Lung (tissue), 12 donors: ENCODE results near the gene INSRR. TPM values are rescaled to one million over a fixed set of nuclear protein-coding genes. Genes with fewer than 3 reads are reported as not detected.

Experiments used
- ATAC-seq: fragments of 200-7000 bp; cut with Tn5 transposase; one replicate; pipeline ENCODE4 v1.9.1; 2020; ENCODE audit warnings: moderate number of reproducible peaks; ENCODE audit not compliant: insufficient read depth, low FRiP score
- DNase-seq, 3 donors: peaks; one replicate each; pipeline ENCODE4 v3.0.0-alpha.2; 2013 to 2017
- H3K27ac ChIP-seq, 2 donors: one replicate each; pipeline ENCODE4 v1.5.1; 2013; ENCODE audit warnings: mild to moderate bottlenecking in 2 of 2, moderate library complexity in 2 of 2, control low read depth in 1 of 2, inconsistent platforms in 1 of 2, low read depth in 1 of 2, low read length in 1 of 2
- H3K27me3 ChIP-seq, 3 donors: one replicate each; pipeline ENCODE4 v1.5.1; 2013; ENCODE audit warnings: low read length in 2 of 3; ENCODE audit not compliant: control insufficient read depth in 3 of 3, insufficient read depth in 3 of 3
- H3K36me3 ChIP-seq, 4 donors: one replicate each; pipeline ENCODE4 v1.5.1; 2013; ENCODE audit warnings: low read length in 4 of 4, mild to moderate bottlenecking in 1 of 4, moderate library complexity in 1 of 4; ENCODE audit not compliant: control insufficient read depth in 4 of 4, insufficient read depth in 4 of 4
- H3K4me1 ChIP-seq, 5 donors: one replicate each; pipeline ENCODE4 v1.5.1; 2013; ENCODE audit warnings: low read length in 5 of 5, mild to moderate bottlenecking in 2 of 5, moderate library complexity in 1 of 5; ENCODE audit not compliant: control insufficient read depth in 5 of 5, insufficient read depth in 5 of 5
- H3K4me3 ChIP-seq: one replicate; pipeline ENCODE4 v1.5.1; 2013; ENCODE audit warnings: mild to moderate bottlenecking, control low read depth, moderate library complexity
- H3K9ac ChIP-seq, 2 donors: one replicate each; pipeline ENCODE4 v1.5.1; 2013; ENCODE audit warnings: low read length in 2 of 2, control low read depth in 1 of 2; ENCODE audit not compliant: insufficient read depth in 1 of 2
- H3K9me3 ChIP-seq, 4 donors: one replicate each; pipeline ENCODE4 v1.5.1; 2013; ENCODE audit warnings: low read length in 3 of 4, mild to moderate bottlenecking in 1 of 4, moderate library complexity in 1 of 4; ENCODE audit not compliant: control insufficient read depth in 4 of 4, insufficient read depth in 3 of 4
- WGBS, 2 donors: extraction: QIAGEN DNeasy Blood & Tissue Kit; methylation state at CpG; one replicate each; pipeline ENCODE4 v1.1.7; 2013; 5-methylcytosine and 5-hydroxymethylcytosine counted together
- polyA plus RNA-seq, 2 donors: library from polyadenylated mRNA; stranded (reverse); fragments of 200-250 nt; gene quantifications; one replicate each; pipeline ENCODE4 v1.2.1, GENCODE V29; 2013
- total RNA-seq, 2 donors: library from RNA; depleted of rRNA in 1 of 2; stranded (reverse); fragments of >200 nt in 1 of 2; gene quantifications; one replicate each; pipeline ENCODE4 v1.2.1, GENCODE V29; 2014 to 2021
- TF ChIP-seq, protein P1 (sequence below): IDR thresholded peaks from 2 replicates; pipeline ENCODE4 v1.5.1; 2012; ENCODE audit warnings: mild to moderate bottlenecking; ENCODE audit errors: control extremely low read depth, extremely low read depth
- donor health status: control.
- donor health status: control.
- donor health status: Bipolar disorder and iron deficiency.
- donor health status: healthy.
- donor health status: DM: yes; HTN: yes; CAD: no.

INSRR gene
- total and polyA plus RNA-seq, 4 donors, result not detected

GRCh38 chr1:156813750-156814570 lies 45.0 kb downstream of the INSRR start:
- Histone ChIP-seq H3K27ac (no peak overlapping the region), H3K36me3 (no peaks in the 10 kb centered on the region), H3K9ac (peak overlapping the region in 1 of 2 donors; percentile 12), H3K4me1 (peaks cover 0 to 28% (median 8%) of the 10 kb centered on the region in 5 donors), H3K9me3 (peaks cover 0 to 2% (median 0%) of the 10 kb centered on the region in 4 donors), H3K4me3 (peak overlapping the region; percentile 6), H3K27me3 (peaks cover 0 to 7% (median 0%) of the 10 kb centered on the region in 3 donors)
- DNase-seq, result peak; percentile 52 to 73 (median 67)
- WGBS, 2 donors, result 13 to 14% methylated on average over 50 to 60 of the region's 60 CpGs
- TF ChIP-seq, protein P1, sequence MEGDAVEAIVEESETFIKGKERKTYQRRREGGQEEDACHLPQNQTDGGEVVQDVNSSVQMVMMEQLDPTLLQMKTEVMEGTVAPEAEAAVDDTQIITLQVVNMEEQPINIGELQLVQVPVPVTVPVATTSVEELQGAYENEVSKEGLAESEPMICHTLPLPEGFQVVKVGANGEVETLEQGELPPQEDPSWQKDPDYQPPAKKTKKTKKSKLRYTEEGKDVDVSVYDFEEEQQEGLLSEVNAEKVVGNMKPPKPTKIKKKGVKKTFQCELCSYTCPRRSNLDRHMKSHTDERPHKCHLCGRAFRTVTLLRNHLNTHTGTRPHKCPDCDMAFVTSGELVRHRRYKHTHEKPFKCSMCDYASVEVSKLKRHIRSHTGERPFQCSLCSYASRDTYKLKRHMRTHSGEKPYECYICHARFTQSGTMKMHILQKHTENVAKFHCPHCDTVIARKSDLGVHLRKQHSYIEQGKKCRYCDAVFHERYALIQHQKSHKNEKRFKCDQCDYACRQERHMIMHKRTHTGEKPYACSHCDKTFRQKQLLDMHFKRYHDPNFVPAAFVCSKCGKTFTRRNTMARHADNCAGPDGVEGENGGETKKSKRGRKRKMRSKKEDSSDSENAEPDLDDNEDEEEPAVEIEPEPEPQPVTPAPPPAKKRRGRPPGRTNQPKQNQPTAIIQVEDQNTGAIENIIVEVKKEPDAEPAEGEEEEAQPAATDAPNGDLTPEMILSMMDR, result peak; percentile 14
- peak; percentile 54 for ATAC-seq

GRCh38 chr1:156813298-156813697 lies 45.6 kb downstream of the INSRR start:
- Histone ChIP-seq H3K27me3 (peaks cover 0 to 7% (median 0%) of the 10 kb centered on the region in 3 donors), H3K36me3 (no peaks in the 10 kb centered on the region), H3K4me1 (peaks cover 0 to 28% (median 8%) of the 10 kb centered on the region in 5 donors), H3K27ac (no peak overlapping the region), H3K4me3 (no peak overlapping the region), H3K9ac (no peak overlapping the region), H3K9me3 (peaks cover 0 to 2% (median 0%) of the 10 kb centered on the region in 4 donors)
- TF ChIP-seq, protein P1, result no peak
- DNase-seq (no peak), ATAC-seq (no peak)
- WGBS, 2 donors, result 47 to 55% methylated on average over 10 of the region's 10 CpGs

GRCh38 chr1:156812293-156812990 lies 46.5 kb downstream of the INSRR start:
- DNase-seq (no peak), ATAC-seq (no peak)
- Histone ChIP-seq H3K36me3 (no peaks in the 10 kb centered on the region), H3K4me1 (peaks cover 0 to 28% (median 8%) of the 10 kb centered on the region in 5 donors), H3K27me3 (peaks cover 0 to 7% (median 0%) of the 10 kb centered on the region in 3 donors), H3K9me3 (peaks cover 0 to 2% (median 0%) of the 10 kb centered on the region in 4 donors), H3K4me3 (no peak overlapping the region), H3K9ac (peak overlapping the region in 1 of 2 donors; percentile 23), H3K27ac (no peak overlapping the region)
- TF ChIP-seq, protein P1, result no peak
- 96 to 97% methylated on average over 10 of the region's 10 CpGs for WGBS, 2 donors
